SK-N-MC (cell line): ENCODE results near the gene ITGB1.
"Not testable (repeated sequence)": the region's sequence is repeated elsewhere in the genome, so short reads cannot be mapped to it uniquely, and the experiment has no call there.

ENCODE experiments used
- DNase-seq: peaks from one replicate; pipeline ENCODE4 v3.0.0-alpha.2; 2011; ENCODE audit warnings: low read depth, low spot score
- H3K27ac ChIP-seq: fragments of 200-600 bp; sonication (generic); 2 replicates; pipeline ENCODE4 v1.5.1; 2016; ENCODE audit warnings: mixed run types
- H3K36me3 ChIP-seq: fragments of 200-600 bp; sonication (generic); 2 replicates; pipeline ENCODE4 v1.6.1; 2017; ENCODE audit warnings: antibody characterized with exemption, low read length, mixed read lengths; ENCODE audit not compliant: insufficient read depth
- H3K4me3 ChIP-seq: fragments of 200-600 bp; sonication (generic); 2 replicates; pipeline ENCODE4 v1.5.1; 2016
- H3K9ac ChIP-seq: fragments of 200-600 bp; sonication (generic); 2 replicates; pipeline ENCODE4 v1.8.0; 2017; ENCODE audit warnings: mixed run types, mixed read lengths; ENCODE audit not compliant: insufficient read length
- H3K9me3 ChIP-seq: fragments of 200-600 bp; sonication (generic); 2 replicates; pipeline ENCODE4 v1.6.1; 2017; ENCODE audit warnings: low read depth, mild to moderate bottlenecking, antibody characterized with exemption, low read length, moderate library complexity, mixed read lengths
- EZH2 ChIP-seq: fragments of 200-600 bp; sonication (generic); IDR thresholded peaks from one replicate; pipeline ENCODE4 v1.6.1; 2017; ENCODE audit warnings: antibody characterized with exemption
- FOXP2 ChIP-seq: optimal IDR thresholded peaks from 2 replicates; pipeline ENCODE3; 2011; ENCODE audit warnings: mild to moderate bottlenecking, moderate library complexity; ENCODE audit not compliant: insufficient read depth; ENCODE audit errors: extremely low read length, control extremely low read depth
- POLR2AphosphoS5 ChIP-seq: IDR thresholded peaks from 2 replicates; pipeline ENCODE4 v1.6.1; 2012; ENCODE audit warnings: mild to moderate bottlenecking, low read depth, low read length, borderline replicate concordance

The ITGB1 gene

DNA sequence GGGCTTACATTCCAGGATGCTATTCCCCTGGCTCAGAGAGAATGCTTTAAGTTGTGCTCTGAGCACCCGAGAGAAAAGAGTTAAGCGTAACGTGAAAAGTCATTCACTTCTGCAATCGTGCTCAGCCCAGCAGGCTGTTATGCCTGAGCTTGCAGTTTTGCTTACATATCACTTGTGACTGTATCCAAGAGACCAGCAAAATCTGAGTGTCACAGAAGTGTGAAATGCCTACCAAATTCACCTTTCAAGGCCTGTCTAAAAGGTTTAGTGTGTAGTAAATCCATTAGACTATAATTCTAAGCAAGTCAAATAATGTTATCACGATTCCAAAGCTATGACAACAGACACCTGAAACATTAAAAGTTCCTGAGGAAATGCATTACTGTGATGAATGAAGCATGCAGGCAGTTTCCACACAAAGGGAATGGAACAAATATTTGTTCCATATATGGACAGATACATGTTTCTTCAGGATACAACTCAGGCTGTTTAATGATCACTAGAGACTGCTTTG is 20.1 kb downstream of the ITGB1 start:
- Histone ChIP-seq H3K9me3 (no peaks in the 10 kb centered on the region), H3K9ac (no peak overlapping the region), H3K36me3 (peaks cover 14% of the 10 kb centered on the region), H3K27ac (peak overlapping the region; percentile 61), H3K4me3 (no peak overlapping the region; the same call in 1 of the 2 replicates)
- DNase-seq: no peak
- TF ChIP-seq FOXP2 (no peak), POLR2AphosphoS5 (no peak), EZH2 (no peak)

GRCh38 chr10:32932225-32932729 is 25.8 kb downstream of the ITGB1 start:
- Histone ChIP-seq H3K4me3 (no peak overlapping the region), H3K27ac (no peak overlapping the region), H3K9me3 (no peaks in the 10 kb centered on the region), H3K36me3 (peaks cover 46% of the 10 kb centered on the region), H3K9ac (no peak overlapping the region)
- TF ChIP-seq FOXP2: no peak
- TF ChIP-seq POLR2AphosphoS5: no peak
- TF ChIP-seq EZH2: no peak
- no peak for DNase-seq

DNA sequence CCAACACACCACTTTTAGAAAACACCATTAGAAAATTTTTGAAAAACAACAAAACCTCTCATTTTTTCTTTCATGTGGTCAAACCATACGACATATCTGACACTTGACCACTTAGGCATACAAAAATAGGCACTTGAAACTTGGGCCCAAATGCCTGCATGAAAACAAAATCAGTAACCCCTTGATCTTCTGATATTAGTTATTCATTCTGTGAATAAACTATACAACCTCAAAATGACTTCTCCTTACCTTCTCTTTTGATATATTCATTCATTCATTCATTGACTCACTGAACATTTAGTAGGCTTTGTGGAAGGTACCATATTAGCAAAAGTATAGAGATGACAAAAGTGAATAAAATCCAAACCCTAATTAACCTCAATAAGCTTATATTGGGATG is 26.4 kb downstream of the ITGB1 start:
- no peak for DNase-seq
- no peak overlapping the region for H3K9ac ChIP-seq
- TF ChIP-seq EZH2 (no peak), POLR2AphosphoS5 (no peak), FOXP2 (no peak)
- no peak overlapping the region for H3K4me3 ChIP-seq
- H3K36me3 ChIP-seq: peaks cover 53% of the 10 kb centered on the region
- no peak overlapping the region for H3K27ac ChIP-seq
- no peaks in the 10 kb centered on the region for H3K9me3 ChIP-seq

GRCh38 chr10:32930036-32930435 is 28.0 kb downstream of the ITGB1 start:
- TF ChIP-seq FOXP2 (no peak), POLR2AphosphoS5 (no peak), EZH2 (no peak)
- H3K27ac ChIP-seq: no peak overlapping the region
- H3K4me3 ChIP-seq: no peak overlapping the region
- DNase-seq: no peak
- H3K36me3 ChIP-seq: peaks cover 64% of the 10 kb centered on the region
- H3K9me3 ChIP-seq: no peaks in the 10 kb centered on the region
- H3K9ac ChIP-seq: no peak overlapping the region

DNA sequence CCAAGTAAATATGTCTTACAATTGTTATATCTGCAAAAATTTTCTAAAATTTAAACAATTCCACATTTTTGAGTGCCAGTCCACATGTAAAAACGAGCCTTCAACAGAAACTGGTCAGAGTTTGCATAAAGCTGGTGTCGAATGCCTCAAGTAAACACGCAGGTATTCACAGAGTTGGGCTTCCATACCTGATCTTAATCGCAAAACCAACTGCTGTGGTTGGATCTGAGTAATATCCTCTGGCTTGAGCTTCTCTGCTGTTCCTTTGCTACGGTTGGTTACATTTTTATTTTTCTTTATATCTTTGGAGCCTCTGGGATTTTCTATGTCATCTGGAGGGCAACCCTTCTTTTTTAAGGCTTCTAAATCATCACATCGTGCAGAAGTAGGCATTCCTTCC is 28.4 kb downstream of the ITGB1 start:
- no peak for DNase-seq
- peaks cover 62% of the 10 kb centered on the region for H3K36me3 ChIP-seq

GRCh38 chr10:32927750-32928149 is 30.3 kb downstream of the ITGB1 start:
- no peak for DNase-seq
- Histone ChIP-seq H3K4me3 (no peak overlapping the region), H3K9me3 (no peaks in the 10 kb centered on the region), H3K27ac (no peak overlapping the region), H3K9ac (no peak overlapping the region), H3K36me3 (peaks cover 62% of the 10 kb centered on the region)
- no peak for TF ChIP-seq FOXP2
- no peak for TF ChIP-seq EZH2

More for the DNA sequence above, 28.4 kb downstream of the ITGB1 start:
- Histone ChIP-seq H3K27ac (no peak overlapping the region), H3K9me3 (no peaks in the 10 kb centered on the region), H3K9ac (no peak overlapping the region), H3K4me3 (no peak overlapping the region)
- TF ChIP-seq POLR2AphosphoS5 (no peak), EZH2 (no peak), FOXP2 (no peak)

GRCh38 chr10:32923849-32924248 is 34.2 kb downstream of the ITGB1 start:
- no peaks in the 10 kb centered on the region for H3K9me3 ChIP-seq
- H3K4me3 ChIP-seq: no peak overlapping the region
- H3K27ac ChIP-seq: no peak overlapping the region
- DNase-seq: no peak
- peaks cover 73% of the 10 kb centered on the region for H3K36me3 ChIP-seq
- no peak overlapping the region for H3K9ac ChIP-seq
- no peak for TF ChIP-seq FOXP2
- no peak for TF ChIP-seq EZH2
- TF ChIP-seq POLR2AphosphoS5: no peak

DNA sequence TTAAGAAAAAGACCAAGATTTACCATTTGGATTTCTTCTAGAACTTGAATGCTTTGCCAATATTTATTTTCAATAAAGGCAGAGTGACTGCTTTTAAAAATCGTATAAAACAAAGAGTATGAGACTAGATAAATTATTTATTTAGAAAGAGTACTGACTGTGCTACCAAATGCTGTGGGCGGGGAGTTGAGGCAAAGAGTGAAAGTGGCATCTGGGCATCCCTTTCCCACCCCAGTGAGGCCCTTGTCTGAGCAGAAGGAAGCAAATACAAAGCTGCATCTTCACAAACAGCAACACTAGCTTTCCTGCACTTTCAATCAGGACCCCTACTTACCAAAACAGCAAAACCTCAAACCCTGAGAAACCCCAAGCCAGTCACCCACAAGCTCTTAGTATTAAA is 34.9 kb downstream of the ITGB1 start:
- Histone ChIP-seq H3K27ac (no peak overlapping the region), H3K4me3 (no peak overlapping the region), H3K36me3 (peaks cover 74% of the 10 kb centered on the region), H3K9ac (no peak overlapping the region), H3K9me3 (no peaks in the 10 kb centered on the region)
- DNase-seq: no peak
- TF ChIP-seq POLR2AphosphoS5 (no peak), EZH2 (no peak), FOXP2 (no peak)

GRCh38 chr10:32922170-32922569 is 35.9 kb downstream of the ITGB1 start:
- Histone ChIP-seq H3K4me3 (no peak overlapping the region), H3K36me3 (peaks cover 64% of the 10 kb centered on the region), H3K27ac (no peak overlapping the region), H3K9me3 (no peaks in the 10 kb centered on the region), H3K9ac (no peak overlapping the region)
- TF ChIP-seq FOXP2: no peak
- no peak for TF ChIP-seq POLR2AphosphoS5
- no peak for TF ChIP-seq EZH2
- no peak for DNase-seq

- not testable (repeated sequence) for H3K9me3 ChIP-seq, H3K27ac ChIP-seq, H3K9ac ChIP-seq, DNase-seq, H3K4me3 ChIP-seq
- H3K36me3 ChIP-seq: peaks cover 35% of the 10 kb centered on the region
Observed at GRCh38 chr10:32917817-32918216, 40.2 kb downstream of the ITGB1 start.
